Measurements from ENCODE around the gene NR2C2. TPM values are rescaled to one million over a fixed set of nuclear protein-coding genes. Genes with fewer than 3 reads are reported as not detected.

NR2C2 gene
- total and polyA plus RNA-seq, 2 of the 13 experiments (the other 11 are each of a cell fraction or from before 2014, with no cell fraction given) = 7.8 to 11.8 TPM

DNA sequence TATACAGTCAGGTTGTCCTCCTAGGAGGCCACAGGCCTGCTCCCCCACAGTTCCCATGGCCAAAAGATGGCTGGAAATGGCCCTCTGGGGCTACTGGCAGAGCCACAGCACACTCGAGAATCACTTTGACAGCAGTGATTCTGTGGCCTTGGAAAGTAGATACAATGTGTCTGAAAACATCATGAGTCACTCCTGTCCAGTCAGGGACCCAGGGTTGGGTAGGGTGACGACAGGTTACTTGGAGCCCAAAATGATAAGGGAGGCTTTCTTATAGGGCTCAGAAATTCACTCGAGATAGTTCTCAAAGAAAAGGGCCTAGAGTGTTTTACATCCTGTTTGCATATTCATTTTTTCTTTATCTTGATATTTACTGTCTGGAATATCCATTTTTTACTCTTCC lies 93.5 kb downstream of the NR2C2 start:
- Histone ChIP-seq H3K9me3 (ENCODE audit: low read length) (no peaks in the 10 kb centered on the region), H3K27ac (ENCODE audit: extremely low read length, insufficient read depth, low read length) (no peak overlapping the region), H3K36me3 (replicated peaks in 1 of 2; ENCODE audit: control insufficient read depth in 1 of 2, insufficient read depth in 2 of 2, low read length in 2 of 2) (peaks cover 26 to 77% of the 10 kb centered on the region in 2 experiments), H3K79me2 (ENCODE audit: insufficient read depth, low read length) (no peaks in the 10 kb centered on the region), H3K4me2 (ENCODE audit: low read depth, low read length) (no peak overlapping the region), H3K4me3 (replicated peaks in 1 of 3; ENCODE audit: insufficient read depth in 1 of 3, low read depth in 2 of 3, low read length in 3 of 3) (no peak overlapping the region), H4K20me1 (ENCODE audit: insufficient read depth, low read length) (no peaks in the 10 kb centered on the region), H2AFZ (ENCODE audit: low read length) (no peak overlapping the region), H3K4me1 (ENCODE audit: insufficient read depth, low read length) (no peaks in the 10 kb centered on the region), H3K9ac (ENCODE audit: insufficient read depth, low read depth, low read length) (no peak overlapping the region), H3K27me3 (ENCODE audit: control insufficient read depth in 1 of 2, insufficient read depth in 2 of 2, low read length in 2 of 2) (no peaks in the 10 kb centered on the region; a peak in 1 of 5 replicates)
- 90% methylated on average over 3 of the region's 3 CpGs for WGBS (ENCODE audit: low lambda C conversion rate)
- no peak; the same call in 2 of the 3 replicates for ATAC-seq
- in situ Hi-C loops (cut with HindIII; ENCODE audit: extremely low pct_ligation_motif_present, low pct_unique_long_range_greater_than_20kb) = loop anchor here (10.0 kb wide), 1 partner anchor 116 kb away; no protein-coding TSS in a partner anchor
- no TSS peak for BruUV-seq (replicated peaks)
- TF ChIP-seq HOXA5 (CRISPR knock-in tag; IDR thresholded peaks at IDR 0.05) (no peak), ZNF335 (CRISPR knock-in tag; IDR thresholded peaks at IDR 0.05) (no peak), YEATS2 (CRISPR knock-in tag; IDR thresholded peaks at IDR 0.05; ENCODE audit: borderline replicate concordance) (no peak), REXO4 (CRISPR knock-in tag; IDR thresholded peaks at IDR 0.05; ENCODE audit: borderline replicate concordance) (no peak), SAP130 (CRISPR knock-in tag; IDR thresholded peaks at IDR 0.05; ENCODE audit: low read depth) (no peak), NFE2L1 (CRISPR knock-in tag; IDR thresholded peaks at IDR 0.05; ENCODE audit: borderline replicate concordance) (no peak)
- TF ChIP-seq, protein P1, sequence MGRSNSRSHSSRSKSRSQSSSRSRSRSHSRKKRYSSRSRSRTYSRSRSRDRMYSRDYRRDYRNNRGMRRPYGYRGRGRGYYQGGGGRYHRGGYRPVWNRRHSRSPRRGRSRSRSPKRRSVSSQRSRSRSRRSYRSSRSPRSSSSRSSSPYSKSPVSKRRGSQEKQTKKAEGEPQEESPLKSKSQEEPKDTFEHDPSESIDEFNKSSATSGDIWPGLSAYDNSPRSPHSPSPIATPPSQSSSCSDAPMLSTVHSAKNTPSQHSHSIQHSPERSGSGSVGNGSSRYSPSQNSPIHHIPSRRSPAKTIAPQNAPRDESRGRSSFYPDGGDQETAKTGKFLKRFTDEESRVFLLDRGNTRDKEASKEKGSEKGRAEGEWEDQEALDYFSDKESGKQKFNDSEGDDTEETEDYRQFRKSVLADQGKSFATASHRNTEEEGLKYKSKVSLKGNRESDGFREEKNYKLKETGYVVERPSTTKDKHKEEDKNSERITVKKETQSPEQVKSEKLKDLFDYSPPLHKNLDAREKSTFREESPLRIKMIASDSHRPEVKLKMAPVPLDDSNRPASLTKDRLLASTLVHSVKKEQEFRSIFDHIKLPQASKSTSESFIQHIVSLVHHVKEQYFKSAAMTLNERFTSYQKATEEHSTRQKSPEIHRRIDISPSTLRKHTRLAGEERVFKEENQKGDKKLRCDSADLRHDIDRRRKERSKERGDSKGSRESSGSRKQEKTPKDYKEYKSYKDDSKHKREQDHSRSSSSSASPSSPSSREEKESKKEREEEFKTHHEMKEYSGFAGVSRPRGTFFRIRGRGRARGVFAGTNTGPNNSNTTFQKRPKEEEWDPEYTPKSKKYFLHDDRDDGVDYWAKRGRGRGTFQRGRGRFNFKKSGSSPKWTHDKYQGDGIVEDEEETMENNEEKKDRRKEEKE (IDR thresholded peaks at IDR 0.05) = no peak
- TF ChIP-seq, protein P2, sequence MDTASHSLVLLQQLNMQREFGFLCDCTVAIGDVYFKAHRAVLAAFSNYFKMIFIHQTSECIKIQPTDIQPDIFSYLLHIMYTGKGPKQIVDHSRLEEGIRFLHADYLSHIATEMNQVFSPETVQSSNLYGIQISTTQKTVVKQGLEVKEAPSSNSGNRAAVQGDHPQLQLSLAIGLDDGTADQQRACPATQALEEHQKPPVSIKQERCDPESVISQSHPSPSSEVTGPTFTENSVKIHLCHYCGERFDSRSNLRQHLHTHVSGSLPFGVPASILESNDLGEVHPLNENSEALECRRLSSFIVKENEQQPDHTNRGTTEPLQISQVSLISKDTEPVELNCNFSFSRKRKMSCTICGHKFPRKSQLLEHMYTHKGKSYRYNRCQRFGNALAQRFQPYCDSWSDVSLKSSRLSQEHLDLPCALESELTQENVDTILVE (CRISPR knock-in tag; IDR thresholded peaks at IDR 0.05) = no peak
- TF ChIP-seq, protein P3, sequence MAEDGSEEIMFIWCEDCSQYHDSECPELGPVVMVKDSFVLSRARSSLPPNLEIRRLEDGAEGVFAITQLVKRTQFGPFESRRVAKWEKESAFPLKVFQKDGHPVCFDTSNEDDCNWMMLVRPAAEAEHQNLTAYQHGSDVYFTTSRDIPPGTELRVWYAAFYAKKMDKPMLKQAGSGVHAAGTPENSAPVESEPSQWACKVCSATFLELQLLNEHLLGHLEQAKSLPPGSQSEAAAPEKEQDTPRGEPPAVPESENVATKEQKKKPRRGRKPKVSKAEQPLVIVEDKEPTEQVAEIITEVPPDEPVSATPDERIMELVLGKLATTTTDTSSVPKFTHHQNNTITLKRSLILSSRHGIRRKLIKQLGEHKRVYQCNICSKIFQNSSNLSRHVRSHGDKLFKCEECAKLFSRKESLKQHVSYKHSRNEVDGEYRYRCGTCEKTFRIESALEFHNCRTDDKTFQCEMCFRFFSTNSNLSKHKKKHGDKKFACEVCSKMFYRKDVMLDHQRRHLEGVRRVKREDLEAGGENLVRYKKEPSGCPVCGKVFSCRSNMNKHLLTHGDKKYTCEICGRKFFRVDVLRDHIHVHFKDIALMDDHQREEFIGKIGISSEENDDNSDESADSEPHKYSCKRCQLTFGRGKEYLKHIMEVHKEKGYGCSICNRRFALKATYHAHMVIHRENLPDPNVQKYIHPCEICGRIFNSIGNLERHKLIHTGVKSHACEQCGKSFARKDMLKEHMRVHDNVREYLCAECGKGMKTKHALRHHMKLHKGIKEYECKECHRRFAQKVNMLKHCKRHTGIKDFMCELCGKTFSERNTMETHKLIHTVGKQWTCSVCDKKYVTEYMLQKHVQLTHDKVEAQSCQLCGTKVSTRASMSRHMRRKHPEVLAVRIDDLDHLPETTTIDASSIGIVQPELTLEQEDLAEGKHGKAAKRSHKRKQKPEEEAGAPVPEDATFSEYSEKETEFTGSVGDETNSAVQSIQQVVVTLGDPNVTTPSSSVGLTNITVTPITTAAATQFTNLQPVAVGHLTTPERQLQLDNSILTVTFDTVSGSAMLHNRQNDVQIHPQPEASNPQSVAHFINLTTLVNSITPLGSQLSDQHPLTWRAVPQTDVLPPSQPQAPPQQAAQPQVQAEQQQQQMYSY (CRISPR knock-in tag; IDR thresholded peaks at IDR 0.05) = no peak
- TF ChIP-seq, protein P4, sequence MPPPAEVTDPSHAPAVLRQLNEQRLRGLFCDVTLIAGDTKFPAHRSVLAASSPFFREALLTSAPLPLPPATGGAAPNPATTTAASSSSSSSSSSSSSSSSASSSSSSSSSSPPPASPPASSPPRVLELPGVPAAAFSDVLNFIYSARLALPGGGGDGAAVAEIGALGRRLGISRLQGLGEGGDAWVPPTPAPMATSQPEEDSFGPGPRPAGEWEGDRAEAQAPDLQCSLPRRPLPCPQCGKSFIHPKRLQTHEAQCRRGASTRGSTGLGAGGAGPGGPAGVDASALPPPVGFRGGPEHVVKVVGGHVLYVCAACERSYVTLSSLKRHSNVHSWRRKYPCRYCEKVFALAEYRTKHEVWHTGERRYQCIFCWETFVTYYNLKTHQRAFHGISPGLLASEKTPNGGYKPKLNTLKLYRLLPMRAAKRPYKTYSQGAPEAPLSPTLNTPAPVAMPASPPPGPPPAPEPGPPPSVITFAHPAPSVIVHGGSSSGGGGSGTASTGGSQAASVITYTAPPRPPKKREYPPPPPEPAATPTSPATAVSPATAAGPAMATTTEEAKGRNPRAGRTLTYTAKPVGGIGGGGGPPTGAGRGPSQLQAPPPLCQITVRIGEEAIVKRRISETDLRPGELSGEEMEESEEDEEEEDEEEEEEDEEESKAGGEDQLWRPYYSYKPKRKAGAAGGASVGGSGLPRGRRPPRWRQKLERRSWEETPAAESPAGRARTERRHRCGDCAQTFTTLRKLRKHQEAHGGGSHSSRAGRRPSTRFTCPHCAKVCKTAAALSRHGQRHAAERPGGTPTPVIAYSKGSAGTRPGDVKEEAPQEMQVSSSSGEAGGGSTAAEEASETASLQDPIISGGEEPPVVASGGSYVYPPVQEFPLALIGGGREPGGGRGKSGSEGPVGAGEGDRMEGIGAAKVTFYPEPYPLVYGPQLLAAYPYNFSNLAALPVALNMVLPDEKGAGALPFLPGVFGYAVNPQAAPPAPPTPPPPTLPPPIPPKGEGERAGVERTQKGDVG (CRISPR knock-in tag; IDR thresholded peaks at IDR 0.05; ENCODE audit: borderline replicate concordance) = no peak
- ChIA-PET CTCF (ENCODE audit: low intra/inter-chr PET ratio, low total read pairs) (no interaction called here), POLR2A (no interaction called here)
- DNase-seq (ENCODE audit: low spot score) = no peak
- FAIRE-seq = no peak
- intact Hi-C loops (cut with micrococcal nuclease; ENCODE audit: unreplicated experiment) = loop anchor here (5.0 kb wide), 1 partner anchor 114 kb away; no protein-coding TSS in a partner anchor
